SK-N-SH (cell line): ENCODE measurements around the gene HIF3A. TPM values are rescaled to one million over a fixed set of nuclear protein-coding genes. Genes with fewer than 3 reads are reported as not detected.
A peak's percentile ranks its signal among the peaks of the same experiment; 100 is the strongest.

Source experiments
- CTCF ChIA-PET: fragments of 300-600, 350-600 bp; formaldehyde crosslinking; extraction: SDS; loops from one replicate; lab custom pipeline; 2021; lab: Yijun Ruan, JAX
- POLR2A ChIA-PET: fragments of 350-600 bp; sonication (Branson Sonifier 250); formaldehyde crosslinking; extraction: SDS; loops from one replicate; lab custom pipeline; 2020; ENCODE audit warnings: antibody characterized with exemption, inconsistent platforms; lab: Yijun Ruan, JAX
- DNase-seq: peaks from one replicate; pipeline ENCODE4 v3.0.0; 2012
- H2AFZ ChIP-seq: fragments of 200-600 bp; sonication (generic); 2 replicates; pipeline ENCODE4 v1.8.1; 2016; ENCODE audit warnings: antibody characterized with exemption, mild to moderate bottlenecking, low read depth
- H3F3A ChIP-seq: fragments of 200-600 bp; sonication (generic); replicated peaks from 2 replicates; pipeline ENCODE3; 2016; ENCODE audit warnings: antibody characterized with exemption, mild to moderate bottlenecking; ENCODE audit not compliant: insufficient read depth
- H3K27ac ChIP-seq, 2 experiments: fragments of 200-500 bp in 1 of 2; fragments of 200-600 bp in 1 of 2; sonication (Bioruptor generic) in 1 of 2; sonication (generic), shearing (Covaris generic) in 1 of 2; 2 replicates each; pipeline versions ENCODE4 v1.5.1 to v1.6.1; 2014 to 2016; ENCODE audit warnings: low read depth in 2 of 2, inconsistent platforms in 1 of 2, low read length in 1 of 2, mild to moderate bottlenecking in 1 of 2, mixed read lengths in 1 of 2
- H3K27me3 ChIP-seq: fragments of 200-600 bp; sonication (generic), shearing (Covaris generic); 2 replicates; pipeline ENCODE4 v1.6.1; 2016; ENCODE audit warnings: mixed run types; ENCODE audit not compliant: insufficient read depth
- H3K36me3 ChIP-seq, 2 experiments: fragments of 200-500 bp in 1 of 2; fragments of 200-600 bp in 1 of 2; sonication (Bioruptor generic) in 1 of 2; sonication (generic) in 1 of 2; replicated peaks in 1 of 2; 2 replicates each; pipeline versions ENCODE3 to v1.5.1; 2014 to 2016; ENCODE audit warnings: low read length in 1 of 2, mild to moderate bottlenecking in 1 of 2; ENCODE audit not compliant: insufficient read depth in 2 of 2, control insufficient read depth in 1 of 2
- H3K4me1 ChIP-seq, 2 experiments: fragments of 200-500 bp in 1 of 2; fragments of 200-600 bp in 1 of 2; sonication (Bioruptor generic) in 1 of 2; sonication (generic), shearing (Covaris generic) in 1 of 2; 2 replicates each; pipeline versions ENCODE4 v1.5.1 to v1.6.1; 2014 to 2016; ENCODE audit warnings: low read depth in 1 of 2, low read length in 1 of 2, mixed run types in 1 of 2; ENCODE audit not compliant: insufficient read depth in 2 of 2, control insufficient read depth in 1 of 2
- H3K4me2 ChIP-seq: fragments of 200-600 bp; sonication (generic), shearing (Covaris generic); 2 replicates; pipeline ENCODE4 v1.6.1; 2017; ENCODE audit warnings: mixed run types
- H3K4me3 ChIP-seq, 2 experiments: fragments of 200-500 bp in 1 of 2; fragments of 200-600 bp in 1 of 2; sonication (Bioruptor generic) in 1 of 2; sonication (generic), shearing (Covaris generic) in 1 of 2; 2 replicates each; pipeline versions ENCODE4 v1.5.1 to v1.8.1; 2014 to 2016; ENCODE audit warnings: low read depth in 2 of 2, inconsistent platforms in 1 of 2, low read length in 1 of 2, mild to moderate bottlenecking in 1 of 2, mixed read lengths in 1 of 2, moderate library complexity in 1 of 2
- H3K79me2 ChIP-seq: fragments of 200-600 bp; sonication (generic); 2 replicates; pipeline ENCODE4 v1.8.1; 2017; ENCODE audit warnings: mild to moderate bottlenecking; ENCODE audit not compliant: insufficient read depth
- H3K9ac ChIP-seq: fragments of 200-600 bp; sonication (generic); 2 replicates; pipeline ENCODE4 v1.6.1; 2017; ENCODE audit warnings: mixed run types
- H3K9me2 ChIP-seq: fragments of 200-600 bp; sonication (generic); 2 replicates; pipeline ENCODE4 v1.6.1; 2017; ENCODE audit warnings: mixed run types
- H3K9me3 ChIP-seq: fragments of 200-600 bp; sonication (generic); 2 replicates; pipeline ENCODE4 v1.6.1; 2017; ENCODE audit warnings: mixed run types, mild to moderate bottlenecking, moderate library complexity
- H4K20me1 ChIP-seq: fragments of 200-600 bp; sonication (generic); 2 replicates; pipeline ENCODE4 v1.6.1; 2017; ENCODE audit warnings: mild to moderate bottlenecking, mixed run types; ENCODE audit not compliant: insufficient read depth
- CHD2 ChIP-seq: fragments of 150-350 bp; IDR thresholded peaks from 2 replicates; pipeline ENCODE4 v1.6.1; 2018; ENCODE audit warnings: low read length; ENCODE audit not compliant: partially characterized antibody
- EZH2phosphoT487 ChIP-seq: fragments of 200-600 bp; sonication (generic); IDR thresholded peaks from 2 replicates; pipeline ENCODE4 v1.6.1; 2017; ENCODE audit warnings: low read depth, mixed run types, mild to moderate bottlenecking, antibody characterized with exemption, moderate library complexity, borderline replicate concordance
- FOSL2 ChIP-seq: IDR thresholded peaks from 2 replicates; pipeline ENCODE4 v1.4.0; 2012; ENCODE audit warnings: low read depth, mild to moderate bottlenecking, moderate library complexity, borderline replicate concordance
- FOXJ3 ChIP-seq: sonication (generic); formaldehyde crosslinking; IDR thresholded peaks from 2 replicates; pipeline ENCODE4 v1.5.1; 2020; ENCODE audit warnings: mild to moderate bottlenecking, missing genetic modification reagents
- GATA2 ChIP-seq: sonication (generic); formaldehyde crosslinking; IDR thresholded peaks from 2 replicates; pipeline ENCODE4 v1.5.0; 2020; ENCODE audit warnings: mild to moderate bottlenecking, missing genetic modification reagents
- MEF2A ChIP-seq: IDR thresholded peaks from 2 replicates; pipeline ENCODE4 v1.4.0; 2012; ENCODE audit warnings: low read depth, borderline replicate concordance
- NFIC ChIP-seq: IDR thresholded peaks from 2 replicates; pipeline ENCODE4 v1.4.0; 2012; ENCODE audit warnings: borderline replicate concordance
- RAD21 ChIP-seq: IDR thresholded peaks from 2 replicates; pipeline ENCODE4 v1.6.1; 2012; ENCODE audit warnings: mild to moderate bottlenecking, low read length
- RFX5 ChIP-seq: IDR thresholded peaks from 2 replicates; pipeline ENCODE4 v1.6.1; 2012; ENCODE audit warnings: mild to moderate bottlenecking, improper control_type of control experiment, low read length
- RXRA ChIP-seq: IDR thresholded peaks from 2 replicates; pipeline ENCODE4 v1.4.0; 2012; ENCODE audit warnings: low read depth, mild to moderate bottlenecking, borderline replicate concordance
- SMC3 ChIP-seq: IDR thresholded peaks from 2 replicates; pipeline ENCODE4 v1.6.1; 2012; ENCODE audit warnings: low read depth, low read length, improper control_type of control experiment
- TAF1 ChIP-seq: IDR thresholded peaks from 2 replicates; pipeline ENCODE4 v1.6.1; 2012; ENCODE audit warnings: low read depth, mild to moderate bottlenecking, low read length, moderate library complexity, borderline replicate concordance
- TCF12 ChIP-seq: IDR thresholded peaks from 2 replicates; pipeline ENCODE4 v1.4.0; 2012
- TEAD4 ChIP-seq: IDR thresholded peaks from 2 replicates; pipeline ENCODE4 v1.4.0; 2012; ENCODE audit warnings: mild to moderate bottlenecking, borderline replicate concordance; ENCODE audit not compliant: insufficient read depth
- YY1 ChIP-seq: IDR thresholded peaks from 2 replicates; pipeline ENCODE4 v1.4.0; 2012; ENCODE audit warnings: low read depth, mild to moderate bottlenecking
- WGBS: methylation state at CpG from one replicate; pipeline ENCODE4 v1.1.6; 2017; ENCODE audit warnings: low lambda C conversion rate; 5-methylcytosine and 5-hydroxymethylcytosine counted together
- polyA plus RNA-seq, 3 experiments: library from polyadenylated mRNA; depleted of rRNA; stranded (reverse); fragments of >200 nt; gene quantifications; 2 replicates each; pipeline ENCODE4 v1.2.3, GENCODE V29; 2012
- TF ChIP-seq, protein P1 (sequence below): fragments of 150-350 bp; IDR thresholded peaks from 2 replicates; pipeline ENCODE4 v1.6.1; 2017; ENCODE audit warnings: antibody characterized with exemption, low read length, low read depth, borderline replicate concordance

The HIF3A gene
- polyA plus RNA-seq, 1 of the 3 experiments (the other 2 are of a cell fraction), result 0.92 TPM

DNA sequence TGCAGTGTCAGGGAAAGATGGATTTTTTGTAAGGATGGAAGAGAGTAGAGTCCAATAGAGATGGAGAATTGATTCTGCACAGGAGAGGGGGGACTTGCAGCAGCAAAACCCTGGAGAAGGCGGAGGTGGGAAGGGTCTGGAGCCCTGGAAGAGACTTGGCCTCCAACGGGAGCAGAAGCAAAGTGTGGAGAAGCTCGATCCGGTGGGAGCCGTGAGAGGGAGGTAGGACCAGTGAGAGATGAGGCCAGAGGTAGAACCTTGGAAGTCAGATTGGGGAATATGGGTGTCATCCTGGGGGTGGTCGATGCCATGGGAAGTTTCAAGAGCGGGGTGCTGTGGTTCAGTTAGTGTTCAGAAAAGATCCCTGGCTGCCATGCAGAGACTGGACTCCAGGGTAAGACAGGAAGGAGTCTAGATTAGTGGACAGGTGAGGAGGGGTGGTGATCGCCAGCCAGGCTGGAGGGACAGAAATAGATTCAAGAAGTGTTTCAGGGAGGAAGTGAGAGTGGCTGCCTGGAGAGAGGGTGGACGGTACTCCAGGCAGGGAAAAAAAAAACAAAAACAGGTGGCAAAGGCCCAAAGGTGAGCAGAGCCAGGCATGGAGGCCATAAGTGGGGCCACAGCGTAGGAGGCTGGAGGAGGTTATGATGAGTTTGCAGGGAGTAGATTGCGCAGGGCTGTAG is 52.6 kb downstream of the HIF3A start:
- ChIA-PET CTCF (interaction anchor here (0.9 to 2.7 kb wide), 3 partner anchors 15 to 68 kb away, joined by 3 to 26 read pairs (median 7); no protein-coding TSS in a partner anchor), POLR2A (interaction anchor here (0.6 kb wide), 1 partner anchor 14 kb away, joined by 4 read pairs; no protein-coding TSS in a partner anchor)
- H4K20me1 ChIP-seq, result peaks cover 30% of the 10 kb centered on the region
- no peak overlapping the region for H2AFZ ChIP-seq
- H3K27ac ChIP-seq, result no peak overlapping the region; a peak in 1 of 4 replicates
- no peaks in the 10 kb centered on the region for H3K27me3 ChIP-seq
- H3K4me3 ChIP-seq, result no peak overlapping the region
- H3K4me2 ChIP-seq, result no peak overlapping the region; the same call in 1 of the 2 replicates
- H3K9me3 ChIP-seq, result no peaks in the 10 kb centered on the region
- WGBS, result 91% methylated on average over 11 of the region's 11 CpGs
- peaks cover 0 to 11% of the 10 kb centered on the region in 2 experiments for H3K36me3 ChIP-seq
- peaks cover 21 to 34% of the 10 kb centered on the region in 2 experiments for H3K4me1 ChIP-seq
- H3K9me2 ChIP-seq, result no peaks in the 10 kb centered on the region
- H3K79me2 ChIP-seq, result peaks cover 63% of the 10 kb centered on the region
- DNase-seq, result no peak
- no peak for TF ChIP-seq TAF1
- TF ChIP-seq TEAD4, result no peak
- TF ChIP-seq FOSL2, result no peak
- TF ChIP-seq SMC3, result no peak
- no peak for TF ChIP-seq YY1
- no peak for TF ChIP-seq RAD21
- no peak for TF ChIP-seq GATA2 (CRISPR knock-in tag)
- TF ChIP-seq EZH2phosphoT487, result no peak
- TF ChIP-seq MEF2A, result no peak
- TF ChIP-seq FOXJ3 (CRISPR knock-in tag), result no peak
- no peak for TF ChIP-seq CHD2
- TF ChIP-seq RXRA, result no peak
- no peak for TF ChIP-seq NFIC
- TF ChIP-seq RFX5, result no peak
- no peak for TF ChIP-seq TCF12
- H3F3A ChIP-seq, result no peaks in the 10 kb centered on the region
- no peak overlapping the region for H3K9ac ChIP-seq

- peaks cover 0 to 17% of the 10 kb centered on the region in 2 experiments for H3K36me3 ChIP-seq
- peaks cover 30% of the 10 kb centered on the region for H4K20me1 ChIP-seq
- WGBS, result 66% methylated on average over 8 of the region's 8 CpGs
- H3K79me2 ChIP-seq, result peaks cover 63% of the 10 kb centered on the region
- no peak for DNase-seq
- no peaks in the 10 kb centered on the region for H3F3A ChIP-seq
- H3K9me2 ChIP-seq, result no peaks in the 10 kb centered on the region
- peaks cover 21 to 34% of the 10 kb centered on the region in 2 experiments for H3K4me1 ChIP-seq
- no peaks in the 10 kb centered on the region for H3K9me3 ChIP-seq
- ChIA-PET POLR2A (no interaction called here), CTCF (interaction anchor here (0.5 to 1.2 kb wide), 4 partner anchors 52 to 159 kb away, joined by 3 to 7 read pairs (median 3); no protein-coding TSS in a partner anchor)
- no peak overlapping the region for H2AFZ ChIP-seq
- no peak overlapping the region for H3K9ac ChIP-seq
- no peak overlapping the region for H3K4me3 ChIP-seq
- TF ChIP-seq, protein P1, sequence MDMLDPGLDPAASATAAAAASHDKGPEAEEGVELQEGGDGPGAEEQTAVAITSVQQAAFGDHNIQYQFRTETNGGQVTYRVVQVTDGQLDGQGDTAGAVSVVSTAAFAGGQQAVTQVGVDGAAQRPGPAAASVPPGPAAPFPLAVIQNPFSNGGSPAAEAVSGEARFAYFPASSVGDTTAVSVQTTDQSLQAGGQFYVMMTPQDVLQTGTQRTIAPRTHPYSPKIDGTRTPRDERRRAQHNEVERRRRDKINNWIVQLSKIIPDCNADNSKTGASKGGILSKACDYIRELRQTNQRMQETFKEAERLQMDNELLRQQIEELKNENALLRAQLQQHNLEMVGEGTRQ, result no peak
- H3K27me3 ChIP-seq, result no peaks in the 10 kb centered on the region
- peak overlapping the region; percentile 20 for H3K4me2 ChIP-seq
- H3K27ac ChIP-seq, result peak overlapping the region; percentile 27 to 53; a peak in 1 of 4 replicates
These were observed 53.4 kb downstream of the HIF3A start for GRCh38 chr19:46350029-46350757.
